ENCODE measurements around the gene PRKD2.

DNA sequence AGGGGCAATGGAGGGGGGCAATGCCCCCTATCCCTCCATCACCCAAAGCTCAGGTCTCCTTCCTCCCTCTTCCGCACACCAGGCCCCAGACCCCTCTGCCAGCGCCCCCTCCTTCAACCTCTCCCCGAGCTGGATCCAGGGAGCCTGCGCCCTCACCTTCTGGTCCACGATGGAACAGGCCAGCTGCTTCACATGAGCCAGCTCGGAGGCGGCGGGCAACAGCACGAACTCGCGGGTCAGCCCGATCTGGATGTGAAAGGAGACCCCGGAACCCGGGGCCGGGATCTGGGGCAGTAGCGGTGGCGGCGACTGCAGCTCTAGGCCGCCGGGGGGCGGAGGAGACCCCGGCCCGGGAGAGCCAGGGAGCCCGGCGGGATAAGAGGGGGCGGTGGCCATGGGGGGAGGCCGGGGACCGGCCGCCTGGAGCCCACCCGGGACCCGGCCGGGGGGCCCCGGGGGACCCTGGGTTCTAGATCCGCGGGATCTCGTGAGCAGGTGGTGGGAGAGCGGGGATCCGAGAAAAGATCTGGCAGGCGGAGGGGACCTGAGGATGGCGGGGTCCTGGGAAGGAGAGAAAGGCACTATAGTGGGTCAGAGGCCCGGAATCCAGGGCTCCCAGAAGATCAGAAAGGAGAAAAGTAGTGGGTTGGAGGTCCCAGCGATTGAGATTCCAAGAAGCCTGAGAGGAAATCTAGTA lies 791 bp downstream of the PRKD2 start:
- TF ChIP-seq GATA2 (IDR thresholded peaks at IDR 0.05; ENCODE audit: low read depth, low read length) (no peak), GATA3 (IDR thresholded peaks at IDR 0.05; ENCODE audit: low read depth, low read length) (no peak)
